ENCODE data around the gene CYB561.

GRCh38 chr17:63478814-63479494, 32.8 kb upstream of the CYB561 start:
- TF ChIP-seq CTCF (conservative IDR thresholded peaks at IDR 0.05; ENCODE audit: low read length), result peak; percentile 86
- TF ChIP-seq EZH2phosphoT487 (IDR thresholded peaks at IDR 0.05; ENCODE audit: borderline replicate concordance), result no peak

Data from Loucy (cell line).